ENCODE results near the gene PGC.

GRCh38 chr6:41723530-41724227 lies 23.5 kb downstream of the PGC start:
- TF ChIP-seq POLR2AphosphoS5 (IDR thresholded peaks at IDR 0.05) (peak in 1 of 3 donors; percentile 49), CTCF (IDR thresholded peaks at IDR 0.05) (no peak), POLR2A (IDR thresholded peaks at IDR 0.05) (peak; percentile 28), EP300 (IDR thresholded peaks at IDR 0.05; ENCODE audit: low read depth) (no peak)
